ENCODE measurements around the gene SLC16A2.

Gene SLC16A2

DNA sequence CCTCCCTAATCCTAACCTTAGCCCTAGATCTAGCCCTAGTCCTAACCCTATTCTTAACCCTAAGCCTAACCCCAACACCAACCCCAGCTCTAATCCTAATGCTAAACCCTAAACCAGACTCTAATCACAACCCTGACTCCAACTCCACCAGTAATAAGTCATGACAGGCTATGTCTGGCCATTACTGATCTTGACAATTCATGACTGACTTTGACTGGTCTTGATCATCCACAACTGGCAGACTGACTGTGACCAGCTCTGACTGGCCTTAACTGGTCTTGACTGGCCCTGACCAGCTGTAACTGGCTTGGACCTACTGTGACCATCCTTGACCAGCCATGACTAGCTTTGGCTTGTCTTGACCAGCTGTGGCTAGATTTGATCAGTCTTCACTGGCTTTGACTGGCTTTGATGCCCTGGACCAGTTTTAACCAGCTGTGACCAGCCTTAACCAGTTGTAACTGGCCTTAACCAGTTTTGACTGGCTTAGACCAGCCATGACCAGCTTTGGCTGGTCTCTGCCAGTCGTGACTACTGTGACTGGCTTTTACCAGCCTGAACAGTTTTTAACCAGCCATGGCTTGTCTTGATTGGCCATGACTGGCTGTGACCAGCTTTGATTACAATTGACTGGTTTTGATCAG is 124.7 kb downstream of the SLC16A2 start:
- TF ChIP-seq, protein P1, sequence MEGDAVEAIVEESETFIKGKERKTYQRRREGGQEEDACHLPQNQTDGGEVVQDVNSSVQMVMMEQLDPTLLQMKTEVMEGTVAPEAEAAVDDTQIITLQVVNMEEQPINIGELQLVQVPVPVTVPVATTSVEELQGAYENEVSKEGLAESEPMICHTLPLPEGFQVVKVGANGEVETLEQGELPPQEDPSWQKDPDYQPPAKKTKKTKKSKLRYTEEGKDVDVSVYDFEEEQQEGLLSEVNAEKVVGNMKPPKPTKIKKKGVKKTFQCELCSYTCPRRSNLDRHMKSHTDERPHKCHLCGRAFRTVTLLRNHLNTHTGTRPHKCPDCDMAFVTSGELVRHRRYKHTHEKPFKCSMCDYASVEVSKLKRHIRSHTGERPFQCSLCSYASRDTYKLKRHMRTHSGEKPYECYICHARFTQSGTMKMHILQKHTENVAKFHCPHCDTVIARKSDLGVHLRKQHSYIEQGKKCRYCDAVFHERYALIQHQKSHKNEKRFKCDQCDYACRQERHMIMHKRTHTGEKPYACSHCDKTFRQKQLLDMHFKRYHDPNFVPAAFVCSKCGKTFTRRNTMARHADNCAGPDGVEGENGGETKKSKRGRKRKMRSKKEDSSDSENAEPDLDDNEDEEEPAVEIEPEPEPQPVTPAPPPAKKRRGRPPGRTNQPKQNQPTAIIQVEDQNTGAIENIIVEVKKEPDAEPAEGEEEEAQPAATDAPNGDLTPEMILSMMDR (IDR thresholded peaks at IDR 0.05; ENCODE audit: low read depth, low read length): no peak
- TF ChIP-seq POLR2A (IDR thresholded peaks at IDR 0.05; ENCODE audit: extremely low read depth, insufficient read length): no peak
- TF ChIP-seq, protein P2, sequence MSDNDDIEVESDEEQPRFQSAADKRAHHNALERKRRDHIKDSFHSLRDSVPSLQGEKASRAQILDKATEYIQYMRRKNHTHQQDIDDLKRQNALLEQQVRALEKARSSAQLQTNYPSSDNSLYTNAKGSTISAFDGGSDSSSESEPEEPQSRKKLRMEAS (IDR thresholded peaks at IDR 0.05; ENCODE audit: low read depth, low read length): no peak
- TF ChIP-seq MYC (IDR thresholded peaks at IDR 0.05; ENCODE audit: low read depth, low read length): no peak
- H3K4me3 ChIP-seq (ENCODE audit: low read depth, low read length): no peak overlapping the region
- DNase-seq (ENCODE audit: low read depth): no peak

DNA sequence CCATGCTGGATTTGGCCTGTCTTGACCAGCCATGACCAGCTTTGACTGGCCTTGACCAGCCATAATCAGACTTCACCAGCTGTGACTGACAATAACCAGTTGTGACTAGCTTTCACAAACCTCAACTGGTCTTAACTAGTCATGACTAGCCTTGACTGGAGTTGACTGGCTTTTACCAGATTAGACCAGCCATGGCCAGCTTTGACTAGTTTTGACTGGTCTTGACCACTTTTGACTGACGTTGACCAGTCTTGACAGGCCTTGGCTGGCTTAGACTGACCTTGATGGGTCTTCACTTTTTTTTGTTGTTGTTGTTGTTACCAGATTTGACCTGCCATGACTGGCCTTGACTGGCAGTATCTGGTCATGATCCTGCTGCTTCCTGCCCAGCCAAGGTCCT is 125.7 kb downstream of the SLC16A2 start:
- H3K4me3 ChIP-seq (ENCODE audit: low read depth, low read length): no peak overlapping the region
- no peak for TF ChIP-seq POLR2A (IDR thresholded peaks at IDR 0.05; ENCODE audit: extremely low read depth, insufficient read length)
- no peak for TF ChIP-seq MYC (IDR thresholded peaks at IDR 0.05; ENCODE audit: low read depth, low read length)
- TF ChIP-seq, protein P2 (IDR thresholded peaks at IDR 0.05; ENCODE audit: low read depth, low read length): no peak
- TF ChIP-seq, protein P1 (IDR thresholded peaks at IDR 0.05; ENCODE audit: low read depth, low read length): no peak
- no peak for DNase-seq (ENCODE audit: low read depth)

DNA sequence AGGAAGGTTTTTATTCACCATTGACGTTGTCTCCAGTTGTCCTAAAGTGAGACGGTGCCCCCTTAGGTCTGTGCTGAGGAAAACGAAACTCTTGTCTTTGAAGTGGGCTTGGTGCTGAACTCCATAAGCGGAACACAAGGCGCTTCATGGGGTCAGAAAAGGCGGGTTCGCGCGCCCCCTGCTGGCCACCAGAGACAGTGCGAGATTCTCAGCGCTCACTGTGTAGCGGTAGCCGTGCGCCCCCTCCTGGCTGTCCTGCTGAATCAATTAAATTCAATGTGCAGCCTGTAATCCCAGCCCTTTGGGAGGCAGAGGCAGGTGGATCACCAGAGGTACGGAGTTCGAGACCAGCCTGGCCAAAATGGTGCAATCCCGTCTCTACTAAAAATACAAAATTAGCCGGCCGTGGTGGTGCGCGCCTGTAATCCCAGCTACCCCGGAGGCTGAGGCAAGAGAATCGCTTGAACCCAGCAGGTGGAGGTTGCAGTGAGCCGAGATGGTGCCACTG is 129.1 kb downstream of the SLC16A2 start:
- H3K4me3 ChIP-seq (ENCODE audit: low read depth, low read length): no peak overlapping the region
- peak; percentile 84 for DNase-seq (ENCODE audit: low read depth)
- TF ChIP-seq, protein P2 (IDR thresholded peaks at IDR 0.05; ENCODE audit: low read depth, low read length): no peak
- TF ChIP-seq POLR2A (IDR thresholded peaks at IDR 0.05; ENCODE audit: extremely low read depth, insufficient read length): no peak
- TF ChIP-seq, protein P1 (IDR thresholded peaks at IDR 0.05; ENCODE audit: low read depth, low read length): peak; percentile 81

DNA sequence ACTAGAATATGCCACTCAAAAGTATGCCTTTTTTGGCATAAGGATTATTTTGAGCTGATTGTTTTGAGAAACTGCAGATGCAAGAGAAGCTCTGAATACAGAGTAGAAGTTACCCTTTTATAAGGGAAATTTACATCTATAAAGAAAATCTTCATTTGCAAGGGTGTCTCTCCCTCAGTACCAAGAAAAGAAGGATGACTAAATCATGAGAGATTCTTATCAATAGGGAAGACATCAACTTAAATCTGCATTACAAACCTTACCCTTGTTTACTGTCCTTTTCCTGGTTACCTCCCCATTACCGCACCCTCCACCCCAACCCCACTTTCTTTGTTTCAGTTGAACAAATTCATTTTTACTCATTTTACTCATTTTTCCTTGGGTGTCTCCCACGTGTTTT is 130.6 kb downstream of the SLC16A2 start:
- TF ChIP-seq POLR2A (IDR thresholded peaks at IDR 0.05; ENCODE audit: extremely low read depth, insufficient read length): no peak
- TF ChIP-seq, protein P1 (IDR thresholded peaks at IDR 0.05; ENCODE audit: low read depth, low read length): no peak
- TF ChIP-seq MYC (IDR thresholded peaks at IDR 0.05; ENCODE audit: low read depth, low read length): no peak
- TF ChIP-seq, protein P2 (IDR thresholded peaks at IDR 0.05; ENCODE audit: low read depth, low read length): no peak
- H3K4me3 ChIP-seq (ENCODE audit: low read depth, low read length): no peak overlapping the region
- no peak for DNase-seq (ENCODE audit: low read depth)

DNA sequence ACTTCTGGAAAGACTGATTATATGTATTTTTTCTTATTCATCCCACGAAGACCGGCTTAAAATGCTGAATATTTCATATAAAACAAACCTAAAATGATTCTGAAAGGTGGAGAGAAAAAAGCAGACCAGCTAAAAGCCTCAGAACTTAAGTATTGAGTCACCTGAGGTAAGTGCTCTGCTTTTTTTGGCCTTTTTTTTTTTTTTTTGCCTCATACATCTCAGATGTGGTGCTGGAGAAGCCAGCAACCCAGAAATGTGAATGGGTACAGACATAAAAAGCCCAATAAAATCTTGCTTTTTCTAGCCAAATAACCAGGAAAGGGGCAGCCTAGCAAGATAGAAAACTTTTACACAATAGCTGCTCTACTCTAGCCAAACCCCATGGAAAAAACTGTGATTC is 136.1 kb downstream of the SLC16A2 start:
- no peak for DNase-seq (ENCODE audit: low read depth)
- no peak for TF ChIP-seq POLR2A (IDR thresholded peaks at IDR 0.05; ENCODE audit: extremely low read depth, insufficient read length)
- TF ChIP-seq, protein P1 (IDR thresholded peaks at IDR 0.05; ENCODE audit: low read depth, low read length): no peak
- TF ChIP-seq, protein P2 (IDR thresholded peaks at IDR 0.05; ENCODE audit: low read depth, low read length): no peak
- TF ChIP-seq MYC (IDR thresholded peaks at IDR 0.05; ENCODE audit: low read depth, low read length): no peak

More for the DNA sequence above, 136.1 kb downstream of the SLC16A2 start:
- H3K4me3 ChIP-seq (ENCODE audit: low read depth, low read length): no peak overlapping the region
